ENCODE data around the gene CXCR6.

Gene CXCR6

DNA sequence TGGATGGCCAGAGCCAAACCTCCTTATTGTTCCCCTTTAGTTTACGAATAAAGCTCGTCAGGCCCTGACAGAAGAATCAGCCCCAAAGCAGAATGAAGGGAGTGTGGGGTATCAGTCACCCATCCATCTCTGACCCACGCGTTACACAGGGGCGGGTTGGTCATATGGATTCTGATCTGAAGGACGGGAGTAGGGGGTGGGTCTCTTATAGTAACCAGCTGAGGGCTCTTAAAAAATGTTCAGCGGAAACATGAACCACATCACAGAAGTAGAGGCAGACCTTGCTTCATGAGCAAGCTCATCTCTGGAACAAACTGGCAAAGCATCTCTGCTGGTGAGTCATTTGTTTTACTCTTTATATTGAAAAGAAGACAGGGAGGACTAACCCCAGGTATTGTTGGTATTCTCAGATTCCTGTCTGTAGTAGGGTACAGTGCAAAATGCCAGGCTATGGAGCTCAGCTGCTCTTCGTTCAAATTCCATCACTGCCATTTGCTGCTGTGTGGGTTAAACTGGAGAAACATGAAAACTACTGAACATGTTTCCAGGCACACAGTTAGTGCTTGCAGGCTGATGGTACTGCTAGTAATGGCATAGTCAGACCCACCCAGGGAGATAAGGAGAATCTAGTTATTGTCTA lies at the start of gene CXCR6:
Gene CXCR6, plus strand, starts transcription at position 258 of the 640 bp plus-strand sequence. CDS start 3,018 bp downstream, outside the sequence.
- DNase-seq (ENCODE audit: low read depth): no peak

GRCh38 chr3:45894015-45894414 lies 49.2 kb upstream of the CXCR6 start:
- no peak for DNase-seq (ENCODE audit: low read depth)

- DNase-seq (ENCODE audit: low read depth): no peak
Observed at GRCh38 chr3:45895686-45896468, 47.4 kb upstream of the CXCR6 start.

DNA sequence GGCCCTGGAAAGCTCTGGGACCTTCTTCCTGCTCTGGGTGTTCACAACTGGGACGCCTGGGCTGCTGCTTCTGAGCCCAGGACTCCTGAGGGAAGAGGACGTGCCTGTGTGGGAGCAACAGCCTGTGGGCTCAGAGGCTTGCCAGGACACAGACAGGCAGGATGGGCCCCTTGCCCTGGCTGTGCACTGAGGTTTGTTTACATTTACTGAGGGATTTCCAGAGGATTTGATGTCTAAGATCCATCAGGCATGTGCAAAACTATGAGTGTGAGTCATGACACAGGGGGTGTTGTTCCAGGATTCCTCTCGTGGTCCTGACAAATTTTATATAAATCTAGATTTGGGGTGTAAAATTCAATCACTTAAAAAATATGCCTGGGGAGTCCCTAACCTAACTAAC lies 46.3 kb upstream of the CXCR6 start:
- no peak for DNase-seq (ENCODE audit: low read depth)

DNA sequence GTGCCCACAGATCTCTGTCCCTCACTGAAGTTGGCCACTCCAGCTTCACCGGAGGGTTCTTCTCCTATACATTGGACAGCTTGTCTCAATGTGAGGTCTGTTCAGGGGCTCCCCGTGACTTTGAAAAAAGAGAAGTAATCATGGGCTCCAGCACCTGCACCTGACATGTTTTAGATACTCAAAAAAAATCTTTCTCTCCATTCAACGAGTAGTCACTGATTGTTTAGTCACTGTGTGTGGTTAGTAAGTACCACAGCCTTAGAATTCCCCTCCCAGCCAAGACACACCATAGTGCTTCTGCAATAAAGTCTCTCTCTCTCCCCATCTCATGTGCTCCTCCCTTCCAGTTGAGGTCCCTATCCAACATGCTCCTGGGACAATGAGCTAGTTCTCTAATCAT lies 38.3 kb upstream of the CXCR6 start:
- no peak for DNase-seq (ENCODE audit: low read depth)

- no peak for DNase-seq (ENCODE audit: low read depth)
Observed at GRCh38 chr3:45905755-45906154, 37.5 kb upstream of the CXCR6 start.

DNA sequence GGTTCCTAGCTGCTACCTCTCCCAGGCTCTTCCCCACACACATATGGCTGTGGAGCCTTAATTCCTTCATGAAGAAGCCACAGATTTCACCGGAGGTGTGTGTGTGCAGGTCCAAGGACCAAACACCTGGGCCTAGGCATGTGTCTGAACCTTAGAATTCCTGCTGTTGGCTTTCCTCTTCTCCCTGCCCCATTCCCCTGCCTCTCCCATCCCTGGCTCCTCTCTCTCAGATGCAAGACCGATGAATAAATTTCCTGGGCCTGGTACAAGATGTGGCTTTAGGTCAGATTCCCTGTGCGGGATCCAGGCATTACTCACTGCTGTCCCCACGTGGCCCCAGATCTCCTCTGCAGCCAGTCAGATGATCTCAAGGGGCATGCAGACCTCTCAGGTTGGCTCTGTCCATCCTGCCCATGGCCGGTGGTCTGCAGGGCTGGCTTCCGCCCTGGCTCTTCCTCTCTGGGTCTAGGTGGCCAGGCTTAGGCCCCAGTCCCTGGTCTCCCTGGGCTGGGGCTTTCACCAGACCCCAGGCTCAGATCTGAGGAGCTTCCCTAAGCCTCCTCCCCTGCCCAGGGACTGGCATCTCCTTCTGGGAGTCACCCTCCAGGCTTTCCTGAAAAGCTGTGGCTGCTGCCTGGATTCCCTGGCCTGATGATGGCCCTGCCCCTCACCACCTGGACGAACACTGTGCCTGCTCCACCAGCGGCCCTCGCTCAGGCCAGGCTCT lies 36.4 kb upstream of the CXCR6 start:
- peak; percentile 24 for DNase-seq (ENCODE audit: low read depth)

GRCh38 chr3:45907769-45908705 lies 35.2 kb upstream of the CXCR6 start:
- DNase-seq (ENCODE audit: low read depth): no peak

DNA sequence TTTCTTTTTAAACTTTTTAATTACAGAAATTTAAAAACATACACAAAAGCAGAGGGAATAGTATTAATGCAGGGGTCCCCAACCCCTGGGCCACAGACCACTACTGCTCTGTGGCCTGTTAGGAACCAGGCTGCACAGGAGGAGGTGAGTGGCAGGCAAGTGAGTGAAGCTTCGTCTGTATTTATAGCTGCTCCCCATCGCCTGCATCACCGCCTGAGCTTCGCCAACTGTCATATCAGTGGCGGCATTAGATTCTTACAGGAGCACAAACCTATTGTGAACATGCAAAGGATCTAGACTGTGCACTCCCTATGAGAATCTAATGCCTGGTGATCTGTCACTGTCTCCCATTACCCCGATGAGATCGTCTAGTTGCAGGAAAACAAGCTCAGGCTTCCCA lies 34.5 kb upstream of the CXCR6 start:
- no peak for DNase-seq (ENCODE audit: low read depth)

DNA sequence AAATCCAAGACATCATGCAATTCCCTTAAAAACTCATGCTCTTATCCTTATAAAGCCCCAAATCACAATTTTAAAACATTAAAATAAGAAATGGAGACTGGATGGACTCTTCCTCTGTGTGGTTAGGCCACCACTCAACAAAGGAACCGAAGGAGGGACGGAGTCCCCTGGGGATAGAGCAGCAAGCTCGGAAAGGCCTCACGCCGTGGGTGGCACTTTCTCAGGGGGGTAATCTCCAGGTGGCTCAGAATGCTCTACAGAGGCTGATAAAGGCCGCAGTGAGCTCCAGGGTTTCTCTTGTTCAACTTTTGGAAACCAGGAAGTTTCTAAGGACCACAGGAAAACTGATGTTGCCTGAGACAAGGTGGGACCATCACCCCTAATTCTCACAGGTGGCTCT lies 33.7 kb upstream of the CXCR6 start:
- DNase-seq (ENCODE audit: low read depth): no peak

GRCh38 chr3:45910892-45911291 lies 32.4 kb upstream of the CXCR6 start:
- no peak for DNase-seq (ENCODE audit: low read depth)

DNA sequence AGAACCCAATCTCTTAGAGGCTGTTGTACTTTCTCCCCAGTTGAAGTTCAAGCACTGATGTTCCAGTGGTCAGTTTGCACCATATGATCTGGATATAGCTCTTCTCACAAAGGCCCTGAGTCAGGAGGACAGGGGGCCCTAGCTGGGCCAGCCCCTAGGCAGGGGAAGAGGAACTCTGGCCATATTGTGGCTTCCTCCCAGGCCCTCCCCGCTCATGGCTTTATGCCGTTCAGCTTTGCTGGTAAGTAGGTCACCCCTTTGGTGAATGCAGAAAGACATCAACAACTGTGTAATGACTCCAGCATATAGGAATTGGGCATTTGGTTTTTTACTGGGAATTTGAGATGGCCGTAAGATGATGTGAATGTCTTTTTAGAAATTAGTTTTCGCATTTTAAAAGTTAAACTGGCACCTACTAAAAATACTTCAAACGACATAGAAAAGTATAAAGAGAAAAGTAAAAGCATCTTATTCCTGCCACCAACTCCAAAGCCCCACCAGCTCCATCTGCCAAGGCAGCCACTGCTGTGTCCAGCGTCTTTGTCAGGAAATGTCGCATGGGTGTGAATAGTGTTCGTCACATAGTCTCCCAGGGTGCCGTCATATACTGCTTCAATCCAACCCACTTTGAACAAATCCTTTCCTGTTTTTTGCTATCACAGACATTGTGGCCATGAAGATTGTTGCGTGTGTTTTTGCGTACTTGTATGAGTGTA lies 31.6 kb upstream of the CXCR6 start:
- DNase-seq (ENCODE audit: low read depth): no peak

GRCh38 chr3:45912435-45912834 lies 30.8 kb upstream of the CXCR6 start:
- no peak for DNase-seq (ENCODE audit: low read depth)

GRCh38 chr3:45914362-45915058 lies 28.8 kb upstream of the CXCR6 start:
- no peak for DNase-seq (ENCODE audit: low read depth)

DNA sequence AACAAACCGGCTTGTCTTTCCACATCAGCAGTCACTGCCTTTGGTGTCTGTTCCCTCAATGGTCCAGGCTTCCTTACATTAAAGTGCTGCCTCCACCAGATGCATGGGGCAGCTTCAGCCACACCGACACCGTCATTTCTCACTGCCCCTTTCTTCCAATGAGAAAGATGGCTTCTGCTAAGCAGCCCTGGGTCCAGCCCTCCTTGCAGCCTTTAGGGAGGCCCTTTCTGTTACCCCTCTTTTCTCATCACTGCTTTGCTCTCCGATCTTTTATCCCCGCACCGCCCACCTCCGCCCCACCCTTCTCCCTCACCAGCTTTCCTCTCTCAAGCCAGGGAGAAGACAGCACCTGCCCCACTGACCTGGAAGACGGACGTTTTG lies 28.2 kb upstream of the CXCR6 start:
- no peak for DNase-seq (ENCODE audit: low read depth)

DNA sequence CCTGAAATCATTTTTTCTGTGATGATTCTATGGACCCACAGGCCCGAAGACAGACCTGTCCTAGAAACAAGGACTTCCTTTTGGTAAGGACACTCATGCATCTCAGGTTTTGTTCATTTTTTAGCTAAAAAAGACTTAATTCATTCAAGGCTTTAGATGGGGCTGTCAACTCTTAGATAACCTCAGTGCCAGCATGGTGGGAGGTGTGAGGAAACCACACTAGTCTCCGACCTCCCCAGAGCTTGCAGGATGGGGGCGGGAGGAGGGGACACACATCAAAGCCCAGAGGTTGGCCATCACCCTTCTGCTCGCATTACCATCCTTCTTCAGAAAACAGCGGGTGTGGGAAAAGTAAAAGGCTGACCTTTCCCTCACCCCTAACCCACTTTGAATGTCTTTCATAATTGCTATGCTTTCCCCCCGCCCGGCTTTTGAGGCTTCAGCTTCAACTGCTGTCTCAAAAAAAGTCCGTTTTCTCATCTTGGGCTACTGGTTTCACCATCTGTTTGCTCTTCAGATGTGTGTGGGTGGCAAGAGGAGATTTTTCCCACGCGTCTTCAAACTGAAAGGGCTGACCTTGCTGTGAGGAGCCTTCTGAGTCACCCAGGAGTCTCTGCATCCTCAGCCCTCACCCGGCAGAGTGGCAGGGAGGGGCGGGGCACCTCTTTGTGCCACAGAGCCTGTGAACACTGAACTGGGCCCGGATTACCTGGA lies 27.6 kb upstream of the CXCR6 start:
- DNase-seq (ENCODE audit: low read depth): peak; percentile 84

GRCh38 chr3:45917146-45917898 lies 25.9 kb upstream of the CXCR6 start:
- DNase-seq (ENCODE audit: low read depth): no peak

GRCh38 chr3:45921158-45922038 lies 21.9 kb upstream of the CXCR6 start:
- no peak for DNase-seq (ENCODE audit: low read depth)

GRCh38 chr3:45922039-45922326 lies 21.3 kb upstream of the CXCR6 start:
- no peak for DNase-seq (ENCODE audit: low read depth)

Measured in GM04504 (cell line).